Neural cell (in vitro differentiated cells): ENCODE data around the gene UFD1. TPM values are rescaled to one million over a fixed set of nuclear protein-coding genes. Genes with fewer than 3 reads are reported as not detected.
A peak's percentile ranks its signal among the peaks of the same experiment; 100 is the strongest.

ENCODE experiments used
- H2AFZ ChIP-seq: fragments of 200-600, 300-800 bp; sonication (generic), shearing (Covaris generic); 2 replicates; pipeline ENCODE4 v1.6.0; 2014; ENCODE audit warnings: low read depth, mild to moderate bottlenecking, antibody characterized with exemption, low read length, moderate library complexity
- H3F3A ChIP-seq: fragments of 200-600 bp; shearing (Covaris generic); 2 replicates; pipeline ENCODE4 v1.6.1; 2016; ENCODE audit warnings: mild to moderate bottlenecking, moderate library complexity, mixed read lengths, antibody characterized with exemption, low read length; ENCODE audit not compliant: insufficient read depth, poor library complexity, severe bottlenecking
- H3K27ac ChIP-seq: fragments of 200-600, 300-800 bp; sonication (generic), shearing (Covaris generic); 2 replicates; pipeline ENCODE4 v1.5.1; 2014; ENCODE audit warnings: mild to moderate bottlenecking, low read length, moderate library complexity
- H3K27me3 ChIP-seq: fragments of 300-800, 200-600 bp; sonication (generic), shearing (Covaris generic); 2 replicates; pipeline ENCODE4 v1.6.0; 2014; ENCODE audit warnings: mild to moderate bottlenecking, low read depth, low read length, moderate library complexity; ENCODE audit not compliant: insufficient read depth
- H3K36me3 ChIP-seq: fragments of 300-800, 200-600 bp; sonication (generic), shearing (Covaris generic); 2 replicates; pipeline ENCODE4 v1.5.1; 2014; ENCODE audit warnings: mild to moderate bottlenecking, antibody characterized with exemption, low read length, moderate library complexity; ENCODE audit not compliant: insufficient read depth
- H3K4me2 ChIP-seq: fragments of 300-800, 200-600 bp; sonication (generic), shearing (Covaris generic); 2 replicates; pipeline ENCODE4 v1.6.0; 2014; ENCODE audit warnings: mild to moderate bottlenecking, low read length
- H3K4me3 ChIP-seq: fragments of 300-800, 200-600 bp; sonication (generic), shearing (Covaris generic); 2 replicates; pipeline ENCODE4 v1.5.1; 2014; ENCODE audit warnings: mild to moderate bottlenecking, low read length, moderate library complexity
- H3K79me2 ChIP-seq: fragments of 200-600 bp; shearing (Covaris generic); replicated peaks from 2 replicates; pipeline ENCODE4 v1.6.0; 2014; ENCODE audit warnings: mild to moderate bottlenecking, low read length, moderate library complexity; ENCODE audit not compliant: insufficient read depth
- H3K9ac ChIP-seq: fragments of 300-800, 200-600 bp; sonication (generic), shearing (Covaris generic); 2 replicates; pipeline ENCODE4 v1.6.1; 2016; ENCODE audit warnings: mild to moderate bottlenecking, low read length, mixed read lengths
- H3K9me2 ChIP-seq: fragments of 200-600 bp; shearing (Covaris generic); 2 replicates; pipeline ENCODE4 v1.6.1; 2016; ENCODE audit warnings: mild to moderate bottlenecking, low read length, mixed read lengths; ENCODE audit not compliant: insufficient read depth
- H3K9me3 ChIP-seq: fragments of 200-600, 300-800 bp; sonication (generic), shearing (Covaris generic); 2 replicates; pipeline ENCODE4 v1.6.1; 2016; ENCODE audit warnings: mild to moderate bottlenecking, mixed run types, low read length, moderate library complexity, mixed read lengths
- H4K20me1 ChIP-seq: fragments of 200-600 bp; shearing (Covaris generic); 2 replicates; pipeline ENCODE4 v1.6.1; 2016; ENCODE audit warnings: mild to moderate bottlenecking, mixed run types; ENCODE audit not compliant: insufficient read depth
- EP300 ChIP-seq: fragments of 450-650 bp; conservative IDR thresholded peaks from 2 replicates; pipeline ENCODE4 v1.6.1; 2014; ENCODE audit warnings: antibody characterized with exemption, mild to moderate bottlenecking, moderate library complexity; ENCODE audit not compliant: poor library complexity, severe bottlenecking
- EZH2 ChIP-seq: fragments of 200-600, 300-800 bp; shearing (Covaris generic), sonication (generic); IDR thresholded peaks from 2 replicates; pipeline ENCODE4 v1.6.1; 2014; ENCODE audit warnings: antibody characterized with exemption, low read length, borderline replicate concordance, mild to moderate bottlenecking; ENCODE audit not compliant: insufficient read depth, poor library complexity, severe bottlenecking
- MXI1 ChIP-seq: fragments of 450-650 bp; conservative IDR thresholded peaks from 2 replicates; pipeline ENCODE4 v1.6.1; 2014; ENCODE audit warnings: antibody characterized with exemption, mild to moderate bottlenecking; ENCODE audit not compliant: poor library complexity, severe bottlenecking
- POLR2AphosphoS5 ChIP-seq: IDR thresholded peaks from 2 replicates; pipeline ENCODE4 v1.6.1; 2012
- RAD21 ChIP-seq: fragments of 450-650 bp; conservative IDR thresholded peaks from 2 replicates; pipeline ENCODE4 v1.6.1; 2014; ENCODE audit warnings: antibody characterized with exemption, mild to moderate bottlenecking, moderate library complexity
- SMC3 ChIP-seq: fragments of 450-650 bp; conservative IDR thresholded peaks from 2 replicates; pipeline ENCODE4 v1.6.1; 2014; ENCODE audit warnings: antibody characterized with exemption, mild to moderate bottlenecking, moderate library complexity; ENCODE audit not compliant: poor library complexity
- TAF1 ChIP-seq: IDR thresholded peaks from 2 replicates; pipeline ENCODE4 v1.6.1; 2012; ENCODE audit warnings: low read depth
- polyA plus RNA-seq: library from polyadenylated mRNA; depleted of rRNA; stranded (reverse); fragments of >200 nt; gene quantifications from 2 replicates; pipeline ENCODE4 v1.2.3, GENCODE V29; 2014
- TF ChIP-seq, protein P1 (sequence below): IDR thresholded peaks from 2 replicates; pipeline ENCODE4 v1.6.1; 2012; ENCODE audit warnings: borderline replicate concordance
- TF ChIP-seq, protein P2 (sequence below): fragments of 450-650 bp; IDR thresholded peaks from 2 replicates; pipeline ENCODE4 v1.5.1; 2014; ENCODE audit warnings: antibody characterized with exemption, mild to moderate bottlenecking, moderate library complexity; ENCODE audit not compliant: poor library complexity, severe bottlenecking

Gene UFD1
- polyA plus RNA-seq, 1 donor from 2014 or later = 56.9 TPM

DNA sequence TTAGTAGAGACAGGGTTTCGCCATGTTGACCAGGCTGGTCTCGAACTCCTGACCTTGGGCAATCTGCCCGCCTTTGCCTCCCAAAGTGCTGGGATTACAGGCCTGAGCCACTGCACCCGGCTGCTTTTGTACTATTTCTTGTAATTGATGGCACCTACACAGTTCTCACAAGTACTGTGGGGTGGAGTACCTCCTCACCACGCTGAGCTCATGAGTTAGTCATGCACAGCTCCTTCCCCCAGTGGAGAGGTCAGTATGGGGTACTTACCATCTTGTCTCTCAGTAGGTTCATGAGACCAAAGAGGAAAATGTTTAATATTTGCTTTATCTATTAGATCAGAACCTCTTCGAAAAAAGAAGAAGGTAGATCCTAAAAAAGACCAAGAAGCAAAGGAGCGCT lies 44.6 kb downstream of the UFD1 start:
- Histone ChIP-seq H3K4me3 (no peak overlapping the region), H3K36me3 (peaks cover 9% of the 10 kb centered on the region), H4K20me1 (peaks cover 5% of the 10 kb centered on the region), H3K9me3 (no peaks in the 10 kb centered on the region), H3K27me3 (no peaks in the 10 kb centered on the region), H3K9ac (no peak overlapping the region), H3K9me2 (no peaks in the 10 kb centered on the region), H3K4me2 (no peak overlapping the region), H3K79me2 (peaks cover 19% of the 10 kb centered on the region), H2AFZ (no peak overlapping the region), H3F3A (no peaks in the 10 kb centered on the region), H3K27ac (no peak overlapping the region)
- TF ChIP-seq SMC3 (no peak), TAF1 (no peak), EP300 (no peak), POLR2AphosphoS5 (no peak), MXI1 (no peak), RAD21 (no peak), EZH2 (no peak)
- TF ChIP-seq, protein P1, sequence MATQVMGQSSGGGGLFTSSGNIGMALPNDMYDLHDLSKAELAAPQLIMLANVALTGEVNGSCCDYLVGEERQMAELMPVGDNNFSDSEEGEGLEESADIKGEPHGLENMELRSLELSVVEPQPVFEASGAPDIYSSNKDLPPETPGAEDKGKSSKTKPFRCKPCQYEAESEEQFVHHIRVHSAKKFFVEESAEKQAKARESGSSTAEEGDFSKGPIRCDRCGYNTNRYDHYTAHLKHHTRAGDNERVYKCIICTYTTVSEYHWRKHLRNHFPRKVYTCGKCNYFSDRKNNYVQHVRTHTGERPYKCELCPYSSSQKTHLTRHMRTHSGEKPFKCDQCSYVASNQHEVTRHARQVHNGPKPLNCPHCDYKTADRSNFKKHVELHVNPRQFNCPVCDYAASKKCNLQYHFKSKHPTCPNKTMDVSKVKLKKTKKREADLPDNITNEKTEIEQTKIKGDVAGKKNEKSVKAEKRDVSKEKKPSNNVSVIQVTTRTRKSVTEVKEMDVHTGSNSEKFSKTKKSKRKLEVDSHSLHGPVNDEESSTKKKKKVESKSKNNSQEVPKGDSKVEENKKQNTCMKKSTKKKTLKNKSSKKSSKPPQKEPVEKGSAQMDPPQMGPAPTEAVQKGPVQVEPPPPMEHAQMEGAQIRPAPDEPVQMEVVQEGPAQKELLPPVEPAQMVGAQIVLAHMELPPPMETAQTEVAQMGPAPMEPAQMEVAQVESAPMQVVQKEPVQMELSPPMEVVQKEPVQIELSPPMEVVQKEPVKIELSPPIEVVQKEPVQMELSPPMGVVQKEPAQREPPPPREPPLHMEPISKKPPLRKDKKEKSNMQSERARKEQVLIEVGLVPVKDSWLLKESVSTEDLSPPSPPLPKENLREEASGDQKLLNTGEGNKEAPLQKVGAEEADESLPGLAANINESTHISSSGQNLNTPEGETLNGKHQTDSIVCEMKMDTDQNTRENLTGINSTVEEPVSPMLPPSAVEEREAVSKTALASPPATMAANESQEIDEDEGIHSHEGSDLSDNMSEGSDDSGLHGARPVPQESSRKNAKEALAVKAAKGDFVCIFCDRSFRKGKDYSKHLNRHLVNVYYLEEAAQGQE = no peak
- TF ChIP-seq, protein P2, sequence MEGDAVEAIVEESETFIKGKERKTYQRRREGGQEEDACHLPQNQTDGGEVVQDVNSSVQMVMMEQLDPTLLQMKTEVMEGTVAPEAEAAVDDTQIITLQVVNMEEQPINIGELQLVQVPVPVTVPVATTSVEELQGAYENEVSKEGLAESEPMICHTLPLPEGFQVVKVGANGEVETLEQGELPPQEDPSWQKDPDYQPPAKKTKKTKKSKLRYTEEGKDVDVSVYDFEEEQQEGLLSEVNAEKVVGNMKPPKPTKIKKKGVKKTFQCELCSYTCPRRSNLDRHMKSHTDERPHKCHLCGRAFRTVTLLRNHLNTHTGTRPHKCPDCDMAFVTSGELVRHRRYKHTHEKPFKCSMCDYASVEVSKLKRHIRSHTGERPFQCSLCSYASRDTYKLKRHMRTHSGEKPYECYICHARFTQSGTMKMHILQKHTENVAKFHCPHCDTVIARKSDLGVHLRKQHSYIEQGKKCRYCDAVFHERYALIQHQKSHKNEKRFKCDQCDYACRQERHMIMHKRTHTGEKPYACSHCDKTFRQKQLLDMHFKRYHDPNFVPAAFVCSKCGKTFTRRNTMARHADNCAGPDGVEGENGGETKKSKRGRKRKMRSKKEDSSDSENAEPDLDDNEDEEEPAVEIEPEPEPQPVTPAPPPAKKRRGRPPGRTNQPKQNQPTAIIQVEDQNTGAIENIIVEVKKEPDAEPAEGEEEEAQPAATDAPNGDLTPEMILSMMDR = no peak

DNA sequence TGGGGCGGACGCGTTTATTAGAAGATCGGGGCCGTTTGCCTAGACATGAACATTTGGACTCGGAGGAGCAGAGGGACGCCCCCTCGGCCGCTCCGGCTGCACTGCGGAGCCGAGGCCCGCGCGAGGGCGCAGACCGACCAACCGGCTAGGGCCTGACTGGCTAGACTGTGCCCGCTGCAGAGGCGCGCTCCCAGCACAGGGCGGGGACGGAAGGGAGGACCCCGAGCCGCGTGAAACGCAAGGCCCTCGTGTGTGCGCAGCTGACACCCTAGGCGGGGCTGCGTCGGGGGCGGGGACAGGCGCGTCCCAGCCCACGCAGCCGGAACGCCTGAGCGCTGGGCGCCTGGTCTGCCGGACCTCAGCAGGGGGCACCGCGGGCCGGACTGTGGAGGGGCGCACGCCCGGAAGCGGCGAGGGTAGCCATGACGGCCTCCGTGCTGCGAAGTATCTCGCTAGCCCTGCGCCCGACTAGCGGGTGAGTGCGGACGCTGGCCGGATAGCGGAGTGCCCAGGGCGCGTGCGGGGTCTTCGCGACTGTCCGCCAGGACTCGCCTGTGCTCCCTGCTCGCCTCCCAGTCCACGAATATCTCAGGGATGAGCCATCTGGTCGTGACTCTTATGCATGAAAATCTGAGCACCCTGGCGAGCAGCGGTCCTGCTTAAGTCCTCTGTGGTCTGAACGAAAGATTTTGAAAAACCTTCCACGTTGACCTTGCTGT lies 46.7 kb downstream of the UFD1 start, which contains the start of gene MRPL40:
TSS of gene MRPL40 (plus strand) at position 413 of the 719 bp plus-strand sequence. CDS start at position 423, 10 bp downstream.
- H4K20me1 ChIP-seq = peaks cover 5% of the 10 kb centered on the region
- TF ChIP-seq, protein P1 = peak; percentile 54
- TF ChIP-seq TAF1 (peak; percentile 69), RAD21 (no peak), MXI1 (peak; percentile 85), SMC3 (peak; percentile 24), EP300 (no peak), POLR2AphosphoS5 (peak; percentile 85), EZH2 (no peak)
- TF ChIP-seq, protein P2 = no peak
- peak within 1 kb of the TSS; percentile 98 for H3K4me3 ChIP-seq
- H3K27me3 ChIP-seq = no peaks in the 10 kb centered on the region
- peaks cover 40% of the 10 kb centered on the region for H3K79me2 ChIP-seq
- H3K9me3 ChIP-seq = no peaks in the 10 kb centered on the region
- H3F3A ChIP-seq = no peaks in the 10 kb centered on the region
- H3K9me2 ChIP-seq = no peaks in the 10 kb centered on the region
- H3K36me3 ChIP-seq = peaks cover 9% of the 10 kb centered on the region
- H3K4me2 ChIP-seq = peak within 1 kb of the TSS; percentile 76
- H2AFZ ChIP-seq = peak within 1 kb of the TSS; percentile 60
- peak within 1 kb of the TSS; percentile 93 for H3K9ac ChIP-seq
- peak within 1 kb of the TSS; percentile 92 for H3K27ac ChIP-seq
